SK-N-MC (cell line): ENCODE measurements around the gene RAN.

Experiments used
- EZH2 ChIP-seq: fragments of 200-600 bp; sonication (generic); IDR thresholded peaks from one replicate; pipeline ENCODE4 v1.6.1; 2017; ENCODE audit warnings: antibody characterized with exemption
- POLR2AphosphoS5 ChIP-seq: IDR thresholded peaks from 2 replicates; pipeline ENCODE4 v1.6.1; 2012; ENCODE audit warnings: mild to moderate bottlenecking, low read depth, low read length, borderline replicate concordance

DNA sequence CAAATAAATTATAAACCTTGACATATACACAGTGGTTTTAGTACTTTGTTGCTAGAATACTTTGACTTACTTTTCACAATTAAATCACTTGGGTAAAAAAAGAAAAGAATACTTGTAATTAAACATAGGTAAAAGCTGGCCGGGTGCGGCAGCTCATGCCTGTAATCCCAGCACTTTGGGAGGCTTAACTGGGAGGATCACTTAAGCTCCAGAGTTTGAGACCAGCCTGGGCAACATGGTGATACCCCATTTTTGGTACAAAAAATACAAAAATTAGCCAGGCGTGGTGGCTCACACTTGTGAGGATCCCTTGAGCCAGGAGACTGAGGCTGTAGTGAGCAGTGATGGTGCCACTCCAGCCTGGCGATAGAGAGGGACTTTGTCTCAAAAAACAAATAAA lies 40.6 kb upstream of the RAN start:
- TF ChIP-seq POLR2AphosphoS5 (no peak), EZH2 (no peak)
